Lung (tissue), 12 donors: ENCODE results near the gene HCRTR1. TPM values are rescaled to one million over a fixed set of nuclear protein-coding genes. Genes with fewer than 3 reads are reported as not detected.

Experiments
- ATAC-seq: fragments of 200-7000 bp; cut with Tn5 transposase; one replicate; pipeline ENCODE4 v1.9.1; 2020; ENCODE audit warnings: moderate number of reproducible peaks; ENCODE audit not compliant: insufficient read depth, low FRiP score
- DNase-seq, 3 donors: peaks; one replicate each; pipeline ENCODE4 v3.0.0-alpha.2; 2013 to 2017
- H3K27ac ChIP-seq, 2 donors: one replicate each; pipeline ENCODE4 v1.5.1; 2013; ENCODE audit warnings: mild to moderate bottlenecking in 2 of 2, moderate library complexity in 2 of 2, control low read depth in 1 of 2, inconsistent platforms in 1 of 2, low read depth in 1 of 2, low read length in 1 of 2
- H3K27me3 ChIP-seq, 3 donors: one replicate each; pipeline ENCODE4 v1.5.1; 2013; ENCODE audit warnings: low read length in 2 of 3; ENCODE audit not compliant: control insufficient read depth in 3 of 3, insufficient read depth in 3 of 3
- H3K36me3 ChIP-seq, 4 donors: one replicate each; pipeline ENCODE4 v1.5.1; 2013; ENCODE audit warnings: low read length in 4 of 4, mild to moderate bottlenecking in 1 of 4, moderate library complexity in 1 of 4; ENCODE audit not compliant: control insufficient read depth in 4 of 4, insufficient read depth in 4 of 4
- H3K4me1 ChIP-seq, 5 donors: one replicate each; pipeline ENCODE4 v1.5.1; 2013; ENCODE audit warnings: low read length in 5 of 5, mild to moderate bottlenecking in 2 of 5, moderate library complexity in 1 of 5; ENCODE audit not compliant: control insufficient read depth in 5 of 5, insufficient read depth in 5 of 5
- H3K4me3 ChIP-seq: one replicate; pipeline ENCODE4 v1.5.1; 2013; ENCODE audit warnings: mild to moderate bottlenecking, control low read depth, moderate library complexity
- H3K9ac ChIP-seq, 2 donors: one replicate each; pipeline ENCODE4 v1.5.1; 2013; ENCODE audit warnings: low read length in 2 of 2, control low read depth in 1 of 2; ENCODE audit not compliant: insufficient read depth in 1 of 2
- H3K9me3 ChIP-seq, 4 donors: one replicate each; pipeline ENCODE4 v1.5.1; 2013; ENCODE audit warnings: low read length in 3 of 4, mild to moderate bottlenecking in 1 of 4, moderate library complexity in 1 of 4; ENCODE audit not compliant: control insufficient read depth in 4 of 4, insufficient read depth in 3 of 4
- CTCF ChIP-seq: IDR thresholded peaks from 2 replicates; pipeline ENCODE4 v1.5.1; 2012; ENCODE audit warnings: mild to moderate bottlenecking; ENCODE audit errors: control extremely low read depth, extremely low read depth
- WGBS, 2 donors: extraction: QIAGEN DNeasy Blood & Tissue Kit; methylation state at CpG; one replicate each; pipeline ENCODE4 v1.1.7; 2013; 5-methylcytosine and 5-hydroxymethylcytosine counted together
- polyA plus RNA-seq, 2 donors: library from polyadenylated mRNA; stranded (reverse); fragments of 200-250 nt; gene quantifications; one replicate each; pipeline ENCODE4 v1.2.1, GENCODE V29; 2013
- total RNA-seq, 2 donors: library from RNA; depleted of rRNA in 1 of 2; stranded (reverse); fragments of >200 nt in 1 of 2; gene quantifications; one replicate each; pipeline ENCODE4 v1.2.1, GENCODE V29; 2014 to 2021
- donor health status: control.
- donor health status: control.
- donor health status: Bipolar disorder and iron deficiency.
- donor health status: healthy.
- donor health status: DM: yes; HTN: yes; CAD: no.

The HCRTR1 gene
- total and polyA plus RNA-seq, 4 donors: 0.08 to 0.14 TPM; not detected in 2

- H3K27me3 ChIP-seq: no peaks in the 10 kb centered on the region
- no peak overlapping the region for H3K9ac ChIP-seq
- no peaks in the 10 kb centered on the region for H3K4me1 ChIP-seq
- no peak for TF ChIP-seq CTCF
- H3K9me3 ChIP-seq: no peaks in the 10 kb centered on the region
- H3K4me3 ChIP-seq: no peak overlapping the region
- H3K27ac ChIP-seq: no peak overlapping the region
- WGBS, 2 donors: 83 to 90% methylated on average over 3 of the region's 3 CpGs
- DNase-seq: no peak
- ATAC-seq: no peak
- H3K36me3 ChIP-seq: peaks cover 0 to 17% (median 7%) of the 10 kb centered on the region in 4 donors
These were observed 42.4 kb downstream of the HCRTR1 start for GRCh38 chr1:31659889-31660288.

GRCh38 chr1:31660871-31661455 is 43.5 kb downstream of the HCRTR1 start:
- H3K4me1 ChIP-seq: peaks cover 0 to 7% (median 0%) of the 10 kb centered on the region in 5 donors
- 95 to 98% methylated on average over 4 of the region's 4 CpGs for WGBS, 2 donors
- ATAC-seq (no peak), DNase-seq (no peak)
- H3K27ac ChIP-seq: no peak overlapping the region
- no peak overlapping the region for H3K4me3 ChIP-seq
- no peak for TF ChIP-seq CTCF
- no peaks in the 10 kb centered on the region for H3K27me3 ChIP-seq
- no peaks in the 10 kb centered on the region for H3K9me3 ChIP-seq
- peaks cover 0 to 16% (median 6%) of the 10 kb centered on the region in 4 donors for H3K36me3 ChIP-seq
- H3K9ac ChIP-seq: no peak overlapping the region

GRCh38 chr1:31661856-31662255 is 44.4 kb downstream of the HCRTR1 start:
- no peak for ATAC-seq
- Histone ChIP-seq H3K36me3 (peaks cover 0 to 21% (median 4%) of the 10 kb centered on the region in 4 donors), H3K4me1 (peaks cover 0 to 14% (median 0%) of the 10 kb centered on the region in 5 donors), H3K4me3 (no peak overlapping the region), H3K9ac (no peak overlapping the region), H3K27me3 (no peaks in the 10 kb centered on the region), H3K27ac (no peak overlapping the region), H3K9me3 (no peaks in the 10 kb centered on the region)
- WGBS, 2 donors: 89 to 94% methylated on average over 6 of the region's 6 CpGs
- TF ChIP-seq CTCF: no peak
- no peak for DNase-seq

GRCh38 chr1:31662463-31662862 is 45.0 kb downstream of the HCRTR1 start:
- no peak for TF ChIP-seq CTCF
- no peak overlapping the region for H3K9ac ChIP-seq

More at GRCh38 chr1:31662463-31662862, 45.0 kb downstream of the HCRTR1 start:
- Histone ChIP-seq H3K27ac (no peak overlapping the region), H3K4me1 (peaks cover 0 to 14% (median 0%) of the 10 kb centered on the region in 5 donors), H3K36me3 (peaks cover 0 to 20% (median 4%) of the 10 kb centered on the region in 4 donors), H3K27me3 (no peaks in the 10 kb centered on the region), H3K9me3 (no peaks in the 10 kb centered on the region), H3K4me3 (no peak overlapping the region)
- WGBS, 2 donors: 91 to 98% methylated on average over 12 of the region's 12 CpGs
- no peak for ATAC-seq
- DNase-seq: no peak
